Dermis microvascular lymphatic vessel endothelial cell (primary cell): ENCODE results near the gene EVC. TPM values are rescaled to one million over a fixed set of nuclear protein-coding genes. Genes with fewer than 3 reads are reported as not detected.

Source experiments
- DNase-seq, 2 donors: peaks; one replicate each; pipeline versions ENCODE4 v3.0.0 to v3.0.0-alpha.2; 2010; ENCODE audit warnings: low read depth in 2 of 2
- total RNA-seq: library from RNA; depleted of rRNA; stranded (reverse); fragments of >200 nt; gene quantifications from 2 replicates; pipeline ENCODE4 v1.2.1, GENCODE V29; 2014

EVC gene
- 10.0 and 17.1 TPM in 2 replicates for total RNA-seq

DNA sequence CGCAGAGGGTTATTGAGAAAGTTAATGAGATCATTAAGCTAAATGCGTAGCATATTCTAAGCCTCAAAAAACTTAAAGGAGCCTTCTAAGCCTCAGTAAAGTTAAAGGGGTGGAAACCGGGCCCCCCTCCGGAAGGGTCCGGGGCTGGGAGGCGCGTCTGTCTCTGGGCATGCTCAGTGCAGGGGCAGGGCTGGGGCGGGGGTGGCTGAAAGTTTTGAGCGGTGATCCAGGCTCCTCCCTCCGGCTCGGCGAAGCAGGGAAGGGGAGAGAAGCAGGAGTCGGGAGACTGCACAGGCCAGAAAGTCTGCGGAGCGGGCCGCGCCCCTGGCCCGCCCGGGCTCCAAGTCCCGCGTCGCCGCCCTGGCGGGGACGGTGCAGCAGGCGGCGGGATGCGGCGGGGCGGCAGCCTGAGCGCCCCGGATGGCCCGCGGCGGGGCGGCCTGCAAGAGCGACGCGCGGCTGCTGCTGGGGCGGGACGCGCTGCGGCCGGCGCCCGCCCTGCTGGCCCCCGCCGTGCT, at the start of gene EVC:
TSS of gene EVC (plus strand) at position 241 of the 518 bp plus-strand sequence. CDS start at position 421, 180 bp downstream.
- peak; percentile 29 to 77 for DNase-seq

DNA sequence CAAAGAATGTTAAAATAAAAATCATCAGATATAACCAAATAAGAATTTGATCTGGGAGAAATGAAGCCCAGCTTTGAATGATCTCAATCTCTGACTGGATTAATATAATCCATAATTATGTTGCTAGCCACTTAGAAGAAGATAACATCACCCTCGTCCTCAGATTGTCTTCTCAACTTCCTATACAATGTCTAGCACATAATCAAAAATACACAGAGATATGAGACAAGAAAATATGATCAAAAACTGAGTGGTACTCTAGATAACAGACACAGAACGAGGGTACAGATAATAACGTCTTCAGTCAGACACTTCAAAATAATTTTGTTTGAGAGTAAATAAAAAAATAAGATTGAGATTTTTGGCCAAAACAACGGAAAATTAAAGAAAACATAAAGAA, 49.8 kb upstream of the EVC start:
- DNase-seq, result no peak

- no peak for DNase-seq
Measured at GRCh38 chr4:5662555-5662954, 48.4 kb upstream of the EVC start.

DNA sequence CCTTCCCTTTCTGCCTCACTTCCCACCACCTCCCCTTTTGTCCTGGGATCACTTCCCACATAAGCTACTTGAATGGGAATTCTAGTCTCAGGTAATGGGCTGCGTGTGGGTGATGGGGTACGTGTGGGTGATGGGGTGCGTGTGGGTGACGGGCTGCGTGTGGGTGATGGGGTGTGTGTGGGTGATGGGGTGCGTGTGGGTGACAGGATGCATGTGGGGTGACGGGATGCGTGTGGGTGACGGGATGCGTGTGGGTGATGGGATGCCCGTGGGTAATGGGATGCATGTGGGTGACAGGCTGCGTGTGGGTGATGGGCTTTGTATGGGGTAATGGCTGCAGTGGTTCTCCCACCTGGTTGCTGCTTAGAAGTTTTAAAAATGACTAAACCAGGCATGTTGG, 46.2 kb upstream of the EVC start:
- DNase-seq, result no peak

- no peak for DNase-seq
Measured at GRCh38 chr4:5666741-5667140, 44.3 kb upstream of the EVC start.

- DNase-seq, result no peak
Measured at GRCh38 chr4:5676763-5677162, 34.2 kb upstream of the EVC start.

DNA sequence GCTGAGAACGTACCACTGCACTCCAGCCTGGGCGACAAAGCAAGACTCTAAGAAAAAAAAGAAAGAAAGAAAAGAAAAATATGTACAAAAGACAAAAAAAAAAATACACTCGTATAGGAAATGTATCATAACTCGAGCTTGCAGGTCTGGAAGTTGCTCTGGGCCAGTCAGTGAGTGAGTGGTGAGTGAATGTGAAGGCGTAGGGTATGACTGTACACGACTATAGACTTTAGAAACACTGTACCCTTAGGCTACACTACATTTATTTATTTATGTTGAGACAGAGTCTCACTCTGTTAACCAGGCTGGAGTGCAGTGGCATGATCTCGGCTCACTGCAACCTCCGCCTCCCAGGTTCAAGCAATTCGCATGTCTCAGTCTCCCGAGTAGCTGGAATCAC, 32.0 kb upstream of the EVC start:
- DNase-seq, result no peak

DNA sequence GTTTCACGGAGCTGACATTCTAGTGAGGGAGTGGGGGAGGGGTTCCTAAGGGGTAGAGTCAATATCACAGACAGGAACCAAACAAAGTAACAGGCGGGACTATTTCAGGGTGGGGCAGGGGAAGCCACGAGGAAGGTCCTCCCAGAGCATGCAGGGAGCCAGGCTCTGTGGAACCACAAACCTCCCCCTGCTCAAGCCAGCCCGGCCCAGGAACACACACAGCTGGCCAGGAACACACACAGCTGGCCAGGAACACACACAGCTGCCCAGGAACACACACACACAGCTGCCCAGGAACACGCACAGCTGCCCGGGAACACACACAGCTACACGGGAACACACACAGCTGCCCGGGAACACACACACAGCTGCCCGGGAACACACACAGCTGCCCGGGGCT, 27.4 kb upstream of the EVC start:
- DNase-seq, result no peak

GRCh38 chr4:5685296-5685695, 25.7 kb upstream of the EVC start:
- no peak for DNase-seq

GRCh38 chr4:5686338-5686737, 24.7 kb upstream of the EVC start:
- no peak for DNase-seq

- no peak for DNase-seq
Measured at GRCh38 chr4:5689065-5689464, 21.9 kb upstream of the EVC start.

DNA sequence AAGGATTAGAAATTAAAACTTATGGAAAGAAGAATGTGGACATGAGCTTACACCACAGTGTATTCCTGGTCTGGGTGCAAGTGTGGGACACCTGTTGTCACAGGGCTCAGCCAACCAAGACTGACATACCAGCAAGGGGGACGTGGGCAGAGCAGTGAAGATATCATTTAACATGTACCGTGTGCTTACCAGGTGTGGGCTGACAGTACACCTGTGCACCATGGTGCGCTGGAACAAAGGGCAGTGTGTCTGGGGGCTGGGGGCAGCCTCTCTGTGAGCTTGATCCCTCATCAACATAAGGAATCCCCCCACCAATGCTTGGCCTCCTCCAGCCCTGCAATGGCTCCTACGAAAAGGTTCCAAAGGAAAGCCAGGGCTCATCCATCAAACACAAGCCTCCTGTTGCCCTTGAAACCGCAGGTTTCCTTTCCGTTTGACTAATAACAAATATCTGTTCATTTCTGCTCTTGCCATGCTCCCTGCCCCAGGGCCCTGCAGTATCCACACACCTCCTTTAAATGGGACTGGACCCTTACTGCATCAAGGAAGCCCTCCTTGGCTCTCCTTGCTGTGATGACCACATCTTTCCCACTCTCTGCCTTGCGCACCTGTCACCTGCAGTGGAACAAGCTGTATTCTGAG, 19.4 kb upstream of the EVC start:
- DNase-seq, result no peak

DNA sequence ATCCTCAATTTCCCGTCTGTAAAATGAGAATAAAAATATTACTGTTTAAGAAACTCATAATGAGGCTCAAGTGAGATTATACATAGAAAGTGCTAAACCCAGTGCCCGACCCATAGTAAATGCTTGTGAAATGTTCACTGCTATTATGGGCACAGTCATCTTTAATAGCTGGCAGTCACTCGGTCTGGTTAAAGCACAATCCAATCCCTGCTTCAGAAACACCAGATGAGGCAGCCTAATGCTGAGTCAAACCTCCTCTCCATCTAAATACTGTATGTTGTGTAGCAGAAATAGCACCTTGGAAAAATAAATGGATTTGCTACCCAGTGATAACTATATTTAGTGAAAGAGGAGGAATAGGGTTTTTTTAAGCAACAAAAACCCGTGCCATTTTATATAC, 17.1 kb upstream of the EVC start:
- DNase-seq, result no peak

DNA sequence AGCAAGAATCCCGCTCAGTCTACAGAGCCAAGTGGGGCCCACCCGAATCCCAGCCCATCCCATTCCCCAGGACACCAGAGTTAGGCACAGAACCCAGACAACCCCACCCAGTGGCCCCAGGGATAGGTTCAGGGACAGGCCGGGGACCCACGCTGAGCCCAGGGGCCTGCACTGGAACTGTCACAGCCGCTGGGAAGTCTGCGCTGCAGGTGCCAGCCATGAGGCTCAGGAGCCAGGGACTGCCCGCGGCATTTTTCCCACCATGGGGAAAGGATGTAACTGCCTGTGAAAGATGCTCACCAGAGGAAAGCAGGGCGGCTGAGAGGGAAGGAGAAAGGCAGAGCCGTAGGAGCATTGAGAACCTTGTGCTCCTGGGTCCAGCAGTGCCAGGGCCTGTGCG, 14.7 kb upstream of the EVC start:
- no peak for DNase-seq

DNA sequence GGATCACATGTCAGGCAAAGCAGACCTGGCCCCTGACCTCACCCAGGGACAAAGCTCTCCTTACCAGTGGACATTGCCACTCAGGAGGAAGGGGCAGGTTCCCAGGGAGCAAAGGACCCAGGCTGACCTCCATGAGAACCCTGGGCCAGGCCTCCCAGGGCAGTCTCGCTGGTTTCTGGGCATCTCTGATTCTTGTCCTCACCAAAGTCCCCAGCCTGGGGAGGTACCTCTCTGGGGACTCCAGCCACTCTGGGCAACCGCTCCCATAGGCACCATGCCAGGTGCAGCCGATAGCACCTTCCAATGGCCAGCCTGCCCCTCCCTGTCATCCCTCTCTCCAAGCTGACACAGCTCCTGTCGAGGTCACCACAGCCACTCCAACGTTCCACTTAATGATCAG, 10.5 kb upstream of the EVC start:
- DNase-seq, result no peak

GRCh38 chr4:5701971-5702370, 9.0 kb upstream of the EVC start:
- DNase-seq, result no peak

DNA sequence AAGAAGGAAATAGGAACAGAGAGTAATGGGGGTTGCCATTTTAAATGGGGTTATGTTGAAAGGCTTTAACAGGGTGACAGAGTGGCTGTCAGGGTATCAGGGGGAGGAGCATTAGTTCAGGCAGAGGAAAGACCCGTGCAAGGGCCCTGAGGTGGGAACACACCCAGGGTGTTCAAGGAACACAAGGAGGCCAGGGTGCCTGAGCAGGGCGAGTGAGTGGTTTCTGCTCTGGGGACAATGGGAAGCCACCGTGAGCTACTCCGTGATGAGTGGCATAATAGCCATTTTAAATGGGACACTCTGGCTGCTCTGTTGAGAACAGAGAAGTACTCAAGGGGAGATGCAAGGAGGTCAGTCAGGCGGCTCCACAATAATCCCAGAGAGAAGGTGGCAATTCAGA, 7.2 kb upstream of the EVC start:
- DNase-seq, result no peak

- no peak for DNase-seq
Measured at GRCh38 chr4:5704276-5704675, 6.7 kb upstream of the EVC start.

- peak in 1 of 2 donors; percentile 31 for DNase-seq
Measured at GRCh38 chr4:5705647-5706320, 5.2 kb upstream of the EVC start.

GRCh38 chr4:5706486-5707290, 4.3 kb upstream of the EVC start:
- no peak for DNase-seq

GRCh38 chr4:5707366-5707765, 3.6 kb upstream of the EVC start:
- no peak for DNase-seq

- peak in 1 of 2 donors; percentile 17 for DNase-seq
Measured at GRCh38 chr4:5707778-5708448, 3.1 kb upstream of the EVC start.
